K562 (cell line): ENCODE measurements around the gene C18orf63. TPM values are rescaled to one million over a fixed set of nuclear protein-coding genes. Genes with fewer than 3 reads are reported as not detected.

Experiments
- ATAC-seq: fragments of 200-7000 bp; cut with Tn5 transposase; 3 replicates; pipeline ENCODE4 v1.9.1; 2020; ENCODE audit warnings: moderate library complexity
- BruUV-seq: library from RNA; stranded (reverse); fragments of 400-500 nt; replicated peaks from 2 replicates; lab custom pipeline; 2021; lab: Mats Ljungman, UMichigan
- CTCF ChIA-PET: fragments of 300-600 bp; formaldehyde crosslinking; extraction: SDS; loops from one replicate; lab custom pipeline; 2021; ENCODE audit warnings: low intra/inter-chr PET ratio; lab: Yijun Ruan, JAX
- POLR2A ChIA-PET: fragments of 300-600, 350-650 bp; sonication (Branson Sonifier 250); formaldehyde crosslinking; extraction: SDS; loops from one replicate; lab custom pipeline; 2021; ENCODE audit warnings: antibody characterized with exemption, inconsistent platforms; lab: Yijun Ruan, JAX
- DNase-seq, 4 experiments: peaks; one replicate each; pipeline versions ENCODE4 v3.0.0 to v3.0.0-alpha.2; 2011 to 2018; ENCODE audit warnings: low spot score in 3 of 4, mixed read lengths in 3 of 4; ENCODE audit errors: extremely low read depth in 1 of 4
- FAIRE-seq: peaks from 2 replicates; lab custom pipeline; 2011; peaks lifted over from hg19 to GRCh38; lab: Jason Lieb, UNC
- H2AFZ ChIP-seq: 2 replicates; pipeline ENCODE4 v1.6.0; 2011; ENCODE audit warnings: low read depth, low read length, control low read depth, inconsistent platforms
- H3K27ac ChIP-seq: fragments of 200-600 bp; 3 replicates; pipeline ENCODE4 v1.8.0; 2011; ENCODE audit warnings: low read depth, mild to moderate bottlenecking, control low read depth, inconsistent platforms, low read length, moderate library complexity, mixed read lengths; ENCODE audit errors: extremely low read depth
- H3K27me3 ChIP-seq, 2 experiments: fragments of 300-600 bp in 1 of 2; 2 replicates in 1 of 2; 3 replicates in 1 of 2; pipeline versions ENCODE4 v1.6.0 to v1.8.0; 2011; ENCODE audit warnings: inconsistent platforms in 2 of 2, low read length in 2 of 2, mild to moderate bottlenecking in 1 of 2, mixed read lengths in 1 of 2, moderate library complexity in 1 of 2; ENCODE audit not compliant: control insufficient read depth in 2 of 2, insufficient read depth in 2 of 2
- H3K36me3 ChIP-seq: fragments of 300-600 bp; 3 replicates; pipeline ENCODE4 v1.8.0; 2011; ENCODE audit warnings: mild to moderate bottlenecking, low read length, inconsistent platforms; ENCODE audit not compliant: control insufficient read depth, insufficient read depth
- H3K4me1 ChIP-seq, 2 experiments: fragments of 200-600 bp in 1 of 2; replicated peaks in 1 of 2; 2 replicates in 1 of 2; 3 replicates in 1 of 2; pipeline versions ENCODE4 v1.5.1 to v1.8.0; 2011; ENCODE audit warnings: inconsistent platforms in 2 of 2, low read length in 2 of 2, mild to moderate bottlenecking in 1 of 2, mixed read lengths in 1 of 2, moderate library complexity in 1 of 2; ENCODE audit not compliant: control insufficient read depth in 2 of 2, insufficient read depth in 2 of 2
- H3K4me2 ChIP-seq: 2 replicates; pipeline ENCODE4 v1.6.1; 2011; ENCODE audit warnings: low read length, control low read depth, inconsistent platforms, mixed read lengths; ENCODE audit not compliant: insufficient read depth
- H3K4me3 ChIP-seq: fragments of 200-600 bp; sonication (generic), shearing (Covaris generic); 2 replicates; pipeline ENCODE4 v1.5.1; 2016; ENCODE audit warnings: control low read depth, inconsistent platforms
- H3K79me2 ChIP-seq: fragments of 200-600 bp; 3 replicates; pipeline ENCODE4 v1.8.0; 2011; ENCODE audit warnings: low read length, inconsistent platforms; ENCODE audit not compliant: control insufficient read depth, insufficient read depth
- H3K9ac ChIP-seq, 2 experiments: 2 replicates each; pipeline versions ENCODE4 v1.6.0 to v1.6.1; 2011; ENCODE audit warnings: low read depth in 2 of 2, low read length in 2 of 2, control low read depth in 1 of 2, inconsistent platforms in 1 of 2, mild to moderate bottlenecking in 1 of 2, mixed read lengths in 1 of 2; ENCODE audit not compliant: insufficient read depth in 1 of 2
- H3K9me1 ChIP-seq: one replicate; pipeline ENCODE4 v1.6.0; 2011; ENCODE audit warnings: inconsistent platforms, mild to moderate bottlenecking, low read length, moderate library complexity; ENCODE audit not compliant: control insufficient read depth, insufficient read depth
- H3K9me3 ChIP-seq: replicated peaks from 2 replicates; pipeline ENCODE4 v1.5.1; 2011; ENCODE audit warnings: low read depth, low read length, inconsistent platforms; ENCODE audit not compliant: control insufficient read depth, insufficient read depth
- H4K20me1 ChIP-seq: replicated peaks from 2 replicates; pipeline ENCODE4 v1.6.1; 2011; ENCODE audit warnings: low read length, inconsistent platforms, mixed read lengths; ENCODE audit not compliant: control insufficient read depth, insufficient read depth
- ETV6 ChIP-seq, 3 experiments: fragments of 150-350 bp in 1 of 3; sonication (generic) in 1 of 3; formaldehyde crosslinking in 1 of 3; IDR thresholded peaks; 2 replicates each; pipeline versions ENCODE4 v1.6.1 to v1.8.0; 2014 to 2022; ENCODE audit warnings: borderline replicate concordance in 2 of 3, low read depth in 2 of 3, antibody characterized with exemption in 1 of 3, low read length in 1 of 3, mild to moderate bottlenecking in 1 of 3, missing genetic modification reagents in 1 of 3
- MYC ChIP-seq, 2 experiments: fragments of 250-450 bp in 1 of 2; sonication (Bioruptor Pico) in 1 of 2; IDR thresholded peaks; 2 replicates each; pipeline versions ENCODE4 v1.5.1 to v1.6.1; 2012 to 2021; ENCODE audit warnings: low read depth in 2 of 2, borderline replicate concordance in 1 of 2, improper control_type of control experiment in 1 of 2, low read length in 1 of 2, mild to moderate bottlenecking in 1 of 2, moderate library complexity in 1 of 2
- NONO ChIP-seq, 2 experiments: fragments of 200-400 bp in 1 of 2; fragments of 450-650 bp in 1 of 2; formaldehyde crosslinking in 1 of 2; IDR thresholded peaks; 2 replicates each; pipeline ENCODE4 v1.6.1; 2017; ENCODE audit warnings: low read depth in 2 of 2, mild to moderate bottlenecking in 2 of 2, moderate library complexity in 2 of 2, low read length in 1 of 2
- PML ChIP-seq: IDR thresholded peaks from 2 replicates; pipeline ENCODE4 v1.6.1; 2012; ENCODE audit warnings: low read length, inconsistent platforms
- RBM39 ChIP-seq: fragments of 200-400 bp; formaldehyde crosslinking; optimal IDR thresholded peaks from 2 replicates; pipeline ENCODE3; 2018; ENCODE audit warnings: low read depth, low read length
- RHOXF2B ChIP-seq: fragments of 250-450 bp; sonication (Bioruptor Pico); conservative IDR thresholded peaks from 2 replicates; pipeline ENCODE4 v1.5.1; 2021
- SMC3 ChIP-seq: conservative IDR thresholded peaks from 2 replicates; pipeline ENCODE4 v1.6.1; 2011; ENCODE audit warnings: low read depth, low read length, improper control_type of control experiment; ENCODE audit not compliant: insufficient read depth
- SNRNP70 ChIP-seq: fragments of 200-400 bp; formaldehyde crosslinking; optimal IDR thresholded peaks from 2 replicates; pipeline ENCODE3; 2017; ENCODE audit warnings: low read depth, low read length
- WHSC1 ChIP-seq: IDR thresholded peaks from one replicate; pipeline ENCODE4 v1.6.1; 2012; ENCODE audit warnings: low read length, control low read depth, inconsistent platforms
- ZNF282 ChIP-seq: sonication (generic); formaldehyde crosslinking; IDR thresholded peaks from 2 replicates; pipeline ENCODE4 v1.8.1; 2023; ENCODE audit warnings: missing genetic modification reagents
- WGBS: fragments of 100-300 bp; shearing (Covaris generic); methylation state at CpG from one replicate; pipeline ENCODE4 v1.1.6; 2016; ENCODE audit warnings: low coverage, mixed read lengths; ENCODE audit not compliant: insufficient coverage; ENCODE audit errors: missing lambda C conversion rate; 5-methylcytosine and 5-hydroxymethylcytosine counted together
- in situ Hi-C: fragments of 300-500 bp; cut with MboI; formaldehyde crosslinking; loops from 4 replicates; pipeline ENCODE4 v1.15.0; 2018; ENCODE audit warnings: inconsistent platforms, mixed read lengths
- intact Hi-C: fragments of 100-400 bp; cut with micrococcal nuclease; formaldehyde crosslinking; loops from 2 replicates; pipeline ENCODE4 v1.14.2; 2022
- polyA plus RNA-seq, 8 experiments: library from polyadenylated mRNA; depleted of rRNA in 4 of 8; stranded (reverse) in 5 of 8; unstranded in 3 of 8; fragments of >200 nt; fragmentation: Nextera tagmentation in 2 of 8; fragmentation: Illumina TruSeq in 1 of 8; extraction: Ambion mirVana in 2 of 8; extraction: Trizol in 1 of 8; gene quantifications; 2 replicates each; pipeline versions ENCODE4 v1.2.1 to v1.2.3, GENCODE V29; 2011 to 2014; ENCODE audit warnings: inconsistent platforms in 1 of 8, missing spikeins in 1 of 8
- total RNA-seq, 7 experiments: library from RNA; depleted of rRNA in 6 of 7; stranded (reverse); fragments of >200 nt in 6 of 7; fragmentation: Illumina TruSeq in 2 of 7; extraction: Trizol in 2 of 7; gene quantifications; 2 replicates each; pipeline versions ENCODE4 v1.2.1 to v1.2.3, GENCODE V29; 2011 to 2021; ENCODE audit warnings: low replicate concordance in 1 of 7
- TF ChIP-seq, protein P1 (sequence below): IDR thresholded peaks from 2 replicates; pipeline ENCODE4 v1.6.1; 2011; ENCODE audit warnings: borderline replicate concordance, low read depth, mild to moderate bottlenecking, moderate library complexity, low read length; ENCODE audit not compliant: insufficient read depth, poor library complexity, severe bottlenecking
- TF ChIP-seq, protein P2 (sequence below): fragments of 250-450 bp; sonication (Bioruptor Pico); IDR thresholded peaks from 2 replicates; pipeline ENCODE4 v1.9.0; 2021; ENCODE audit warnings: mild to moderate bottlenecking
- TF ChIP-seq, protein P3 (sequence below): fragments of 250-450 bp; sonication (Bioruptor Pico); IDR thresholded peaks from 2 replicates; pipeline ENCODE4 v1.5.0; 2021
- TF ChIP-seq, protein P4 (sequence below): sonication (generic); formaldehyde crosslinking; IDR thresholded peaks from 2 replicates; pipeline ENCODE4 v1.4.0; 2020; ENCODE audit warnings: mild to moderate bottlenecking, missing genetic modification reagents

Gene C18orf63
- total and polyA plus RNA-seq, 9 of the 15 experiments (the other 6 are each of a cell fraction or from before 2014, with no cell fraction given): not detected

DNA sequence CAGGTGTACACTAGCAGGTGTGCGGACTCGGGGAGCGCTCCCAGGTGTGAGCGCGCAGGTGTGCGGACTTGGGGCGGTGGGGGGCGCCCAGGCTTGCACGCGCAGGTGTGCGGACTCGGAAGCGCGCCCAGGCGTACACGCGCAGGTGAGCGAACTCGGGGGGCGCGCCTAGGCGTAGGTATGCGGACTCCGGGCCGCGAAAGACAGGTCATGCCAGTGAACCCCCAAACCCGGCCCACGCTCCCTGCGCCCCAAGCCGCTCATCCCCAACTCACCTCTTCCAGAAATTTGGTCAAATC is 24.2 kb upstream of the C18orf63 start:
- H3K9ac ChIP-seq: peak overlapping the region; percentile 38 to 68; a peak in 3 of 4 replicates
- in situ Hi-C loops: no loop called here
- ATAC-seq (no peak), FAIRE-seq (no peak), DNase-seq (no peak)
- H3K27ac ChIP-seq: no peak overlapping the region
- no TSS peak for BruUV-seq
- H3K9me1 ChIP-seq: no peaks in the 10 kb centered on the region
- TF ChIP-seq NONO (IDR thresholded peaks at IDR 0.05; ENCODE audit: low read depth in 2 of 2, low read length in 1 of 2) (no peak), ZNF282 (CRISPR knock-in tag) (no peak), RHOXF2B (CRISPR knock-in tag) (no peak), SMC3 (no peak), RBM39 (no peak), ETV6 (IDR thresholded peaks at IDR 0.05; ENCODE audit: borderline replicate concordance in 1 of 2, low read depth in 2 of 2, low read length in 1 of 2) (no peak), ETV6 (CRISPR knock-in tag; IDR thresholded peaks at IDR 0.05; ENCODE audit: borderline replicate concordance) (no peak), PML (no peak), SNRNP70 (no peak), MYC (IDR thresholded peaks at IDR 0.05; ENCODE audit: low read depth, low read length) (no peak), MYC (CRISPR knock-in tag; IDR thresholded peaks at IDR 0.05; ENCODE audit: borderline replicate concordance, low read depth) (no peak), WHSC1 (no peak)
- TF ChIP-seq, protein P1, sequence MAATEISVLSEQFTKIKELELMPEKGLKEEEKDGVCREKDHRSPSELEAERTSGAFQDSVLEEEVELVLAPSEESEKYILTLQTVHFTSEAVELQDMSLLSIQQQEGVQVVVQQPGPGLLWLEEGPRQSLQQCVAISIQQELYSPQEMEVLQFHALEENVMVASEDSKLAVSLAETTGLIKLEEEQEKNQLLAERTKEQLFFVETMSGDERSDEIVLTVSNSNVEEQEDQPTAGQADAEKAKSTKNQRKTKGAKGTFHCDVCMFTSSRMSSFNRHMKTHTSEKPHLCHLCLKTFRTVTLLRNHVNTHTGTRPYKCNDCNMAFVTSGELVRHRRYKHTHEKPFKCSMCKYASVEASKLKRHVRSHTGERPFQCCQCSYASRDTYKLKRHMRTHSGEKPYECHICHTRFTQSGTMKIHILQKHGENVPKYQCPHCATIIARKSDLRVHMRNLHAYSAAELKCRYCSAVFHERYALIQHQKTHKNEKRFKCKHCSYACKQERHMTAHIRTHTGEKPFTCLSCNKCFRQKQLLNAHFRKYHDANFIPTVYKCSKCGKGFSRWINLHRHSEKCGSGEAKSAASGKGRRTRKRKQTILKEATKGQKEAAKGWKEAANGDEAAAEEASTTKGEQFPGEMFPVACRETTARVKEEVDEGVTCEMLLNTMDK: no peak
- TF ChIP-seq, protein P2, sequence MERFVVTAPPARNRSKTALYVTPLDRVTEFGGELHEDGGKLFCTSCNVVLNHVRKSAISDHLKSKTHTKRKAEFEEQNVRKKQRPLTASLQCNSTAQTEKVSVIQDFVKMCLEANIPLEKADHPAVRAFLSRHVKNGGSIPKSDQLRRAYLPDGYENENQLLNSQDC (CRISPR knock-in tag): no peak
- TF ChIP-seq, protein P3, sequence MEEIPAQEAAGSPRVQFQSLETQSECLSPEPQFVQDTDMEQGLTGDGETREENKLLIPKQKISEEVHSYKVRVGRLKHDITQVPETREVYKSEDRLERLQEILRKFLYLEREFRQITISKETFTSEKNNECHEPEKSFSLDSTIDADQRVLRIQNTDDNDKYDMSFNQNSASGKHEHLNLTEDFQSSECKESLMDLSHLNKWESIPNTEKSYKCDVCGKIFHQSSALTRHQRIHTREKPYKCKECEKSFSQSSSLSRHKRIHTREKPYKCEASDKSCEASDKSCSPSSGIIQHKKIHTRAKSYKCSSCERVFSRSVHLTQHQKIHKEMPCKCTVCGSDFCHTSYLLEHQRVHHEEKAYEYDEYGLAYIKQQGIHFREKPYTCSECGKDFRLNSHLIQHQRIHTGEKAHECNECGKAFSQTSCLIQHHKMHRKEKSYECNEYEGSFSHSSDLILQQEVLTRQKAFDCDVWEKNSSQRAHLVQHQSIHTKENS: no peak
- TF ChIP-seq, protein P4, sequence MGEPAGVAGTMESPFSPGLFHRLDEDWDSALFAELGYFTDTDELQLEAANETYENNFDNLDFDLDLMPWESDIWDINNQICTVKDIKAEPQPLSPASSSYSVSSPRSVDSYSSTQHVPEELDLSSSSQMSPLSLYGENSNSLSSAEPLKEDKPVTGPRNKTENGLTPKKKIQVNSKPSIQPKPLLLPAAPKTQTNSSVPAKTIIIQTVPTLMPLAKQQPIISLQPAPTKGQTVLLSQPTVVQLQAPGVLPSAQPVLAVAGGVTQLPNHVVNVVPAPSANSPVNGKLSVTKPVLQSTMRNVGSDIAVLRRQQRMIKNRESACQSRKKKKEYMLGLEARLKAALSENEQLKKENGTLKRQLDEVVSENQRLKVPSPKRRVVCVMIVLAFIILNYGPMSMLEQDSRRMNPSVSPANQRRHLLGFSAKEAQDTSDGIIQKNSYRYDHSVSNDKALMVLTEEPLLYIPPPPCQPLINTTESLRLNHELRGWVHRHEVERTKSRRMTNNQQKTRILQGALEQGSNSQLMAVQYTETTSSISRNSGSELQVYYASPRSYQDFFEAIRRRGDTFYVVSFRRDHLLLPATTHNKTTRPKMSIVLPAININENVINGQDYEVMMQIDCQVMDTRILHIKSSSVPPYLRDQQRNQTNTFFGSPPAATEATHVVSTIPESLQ (CRISPR knock-in tag): no peak
- H3K4me1 ChIP-seq: peaks cover 2 to 11% of the 10 kb centered on the region in 2 experiments; a peak in 3 of 5 replicates
- POLR2A ChIA-PET: no interaction called here
- 0 out of 2 replicates have a peak overlapping the region, but pooled peaks have one; percentile 32 for H2AFZ ChIP-seq
- H3K79me2 ChIP-seq: no peaks in the 10 kb centered on the region; the same call in 2 of the 3 replicates
- H4K20me1 ChIP-seq: no peaks in the 10 kb centered on the region
- H3K36me3 ChIP-seq: no peaks in the 10 kb centered on the region
- no peaks in the 10 kb centered on the region for H3K9me3 ChIP-seq
- CTCF ChIA-PET: no interaction called here
- WGBS: no CpG with 5 or more reads among the region's 30 CpGs
- peak overlapping the region; percentile 47 for H3K4me3 ChIP-seq
- peak overlapping the region; percentile 49; the same call in 1 of the 2 replicates for H3K4me2 ChIP-seq
- intact Hi-C loops: no loop called here
- no peaks in the 10 kb centered on the region for H3K27me3 ChIP-seq
